ENCODE results near the gene ZBED4. TPM values are rescaled to one million over a fixed set of nuclear protein-coding genes. Genes with fewer than 3 reads are reported as not detected.

ZBED4 gene
- total and polyA plus RNA-seq, 2 experiments from 2014 or later, result 8.5 to 31.9 TPM

DNA sequence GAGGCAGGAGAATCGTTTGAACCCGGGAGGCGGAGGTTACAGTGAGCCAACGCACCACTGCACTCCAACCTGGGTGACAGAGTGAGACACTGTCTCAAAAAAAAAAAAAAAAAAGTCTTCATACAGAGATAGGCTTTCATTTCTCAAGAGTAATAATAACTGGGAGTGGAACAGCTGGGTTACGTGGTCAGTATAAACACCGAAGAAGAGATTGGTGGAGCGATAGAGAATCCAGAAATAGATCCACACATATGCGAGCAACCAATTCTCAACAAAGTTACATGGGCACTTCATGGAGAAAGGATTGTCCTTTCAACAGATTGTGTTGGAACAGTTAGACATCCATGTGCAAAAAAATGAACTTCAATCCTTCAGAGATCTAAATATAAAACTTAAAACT is 24.6 kb downstream of the ZBED4 start:
- H3K79me2 ChIP-seq (replicated peaks; ENCODE audit: insufficient read depth), result peaks cover 91% of the 10 kb centered on the region
- no peaks in the 10 kb centered on the region for H3F3A ChIP-seq (replicated peaks; ENCODE audit: low read depth)
- TF ChIP-seq, protein P1, sequence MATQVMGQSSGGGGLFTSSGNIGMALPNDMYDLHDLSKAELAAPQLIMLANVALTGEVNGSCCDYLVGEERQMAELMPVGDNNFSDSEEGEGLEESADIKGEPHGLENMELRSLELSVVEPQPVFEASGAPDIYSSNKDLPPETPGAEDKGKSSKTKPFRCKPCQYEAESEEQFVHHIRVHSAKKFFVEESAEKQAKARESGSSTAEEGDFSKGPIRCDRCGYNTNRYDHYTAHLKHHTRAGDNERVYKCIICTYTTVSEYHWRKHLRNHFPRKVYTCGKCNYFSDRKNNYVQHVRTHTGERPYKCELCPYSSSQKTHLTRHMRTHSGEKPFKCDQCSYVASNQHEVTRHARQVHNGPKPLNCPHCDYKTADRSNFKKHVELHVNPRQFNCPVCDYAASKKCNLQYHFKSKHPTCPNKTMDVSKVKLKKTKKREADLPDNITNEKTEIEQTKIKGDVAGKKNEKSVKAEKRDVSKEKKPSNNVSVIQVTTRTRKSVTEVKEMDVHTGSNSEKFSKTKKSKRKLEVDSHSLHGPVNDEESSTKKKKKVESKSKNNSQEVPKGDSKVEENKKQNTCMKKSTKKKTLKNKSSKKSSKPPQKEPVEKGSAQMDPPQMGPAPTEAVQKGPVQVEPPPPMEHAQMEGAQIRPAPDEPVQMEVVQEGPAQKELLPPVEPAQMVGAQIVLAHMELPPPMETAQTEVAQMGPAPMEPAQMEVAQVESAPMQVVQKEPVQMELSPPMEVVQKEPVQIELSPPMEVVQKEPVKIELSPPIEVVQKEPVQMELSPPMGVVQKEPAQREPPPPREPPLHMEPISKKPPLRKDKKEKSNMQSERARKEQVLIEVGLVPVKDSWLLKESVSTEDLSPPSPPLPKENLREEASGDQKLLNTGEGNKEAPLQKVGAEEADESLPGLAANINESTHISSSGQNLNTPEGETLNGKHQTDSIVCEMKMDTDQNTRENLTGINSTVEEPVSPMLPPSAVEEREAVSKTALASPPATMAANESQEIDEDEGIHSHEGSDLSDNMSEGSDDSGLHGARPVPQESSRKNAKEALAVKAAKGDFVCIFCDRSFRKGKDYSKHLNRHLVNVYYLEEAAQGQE (IDR thresholded peaks at IDR 0.05; ENCODE audit: unreplicated experiment), result no peak
- TF ChIP-seq EZH2phosphoT487 (IDR thresholded peaks at IDR 0.05; ENCODE audit: unreplicated experiment) (no peak), ZNF114 (CRISPR knock-in tag; IDR thresholded peaks at IDR 0.05) (no peak), ETS1 (IDR thresholded peaks at IDR 0.05) (no peak), POLR2AphosphoS5 (IDR thresholded peaks at IDR 0.05; ENCODE audit: low read depth) (no peak), JUNB (IDR thresholded peaks at IDR 0.05; ENCODE audit: unreplicated experiment) (no peak), CTCF (conservative IDR thresholded peaks at IDR 0.05; ENCODE audit: low read depth in 2 of 2) (no peak), EZH2 (IDR thresholded peaks at IDR 0.05; ENCODE audit: low read depth, unreplicated experiment) (no peak), STAT1 (IDR thresholded peaks at IDR 0.05; ENCODE audit: unreplicated experiment) (no peak), CREB1 (CRISPR knock-in tag; IDR thresholded peaks at IDR 0.05; ENCODE audit: low read depth) (no peak), NANOG (IDR thresholded peaks at IDR 0.05; ENCODE audit: borderline replicate concordance) (no peak), ZNF462 (CRISPR knock-in tag; IDR thresholded peaks at IDR 0.05) (no peak), ZNF331 (CRISPR knock-in tag; IDR thresholded peaks at IDR 0.05; ENCODE audit: low read depth) (no peak)
- H4K20me1 ChIP-seq (replicated peaks; ENCODE audit: insufficient read depth), result peaks cover 28% of the 10 kb centered on the region
- H3K27me3 ChIP-seq (ENCODE audit: insufficient read depth), result no peaks in the 10 kb centered on the region
- no peaks in the 10 kb centered on the region for H3K36me3 ChIP-seq (ENCODE audit: insufficient read depth)
- no peak overlapping the region for H3K4me2 ChIP-seq
- no peak overlapping the region for H2AFZ ChIP-seq
- no peaks in the 10 kb centered on the region for H3K4me1 ChIP-seq (ENCODE audit: insufficient read depth)
- no peak overlapping the region for H3K27ac Mint-ChIP-seq
- no peak overlapping the region for H3K27ac ChIP-seq (ENCODE audit: low read depth)
- no peak for ATAC-seq
- peaks cover 6% of the 10 kb centered on the region for H3K27me3 Mint-ChIP-seq (ENCODE audit: insufficient read depth, low read depth, poor library complexity)
- H3K9me3 Mint-ChIP-seq, result peaks cover 19% of the 10 kb centered on the region
- no peak overlapping the region for H3K4me3 Mint-ChIP-seq
- peaks cover 48% of the 10 kb centered on the region for H3K36me3 Mint-ChIP-seq (ENCODE audit: low read depth)
- H3K4me1 Mint-ChIP-seq, result peaks cover 10% of the 10 kb centered on the region; the same call in 2 of the 3 replicates
- DNase-seq (ENCODE audit: low spot score), result no peak
- no peak overlapping the region for H3K4me3 ChIP-seq
- no peaks in the 10 kb centered on the region for H3K9me2 ChIP-seq (ENCODE audit: insufficient read depth)
